HG03025 (cell line): ENCODE results near the gene ABCA2.
A peak's percentile ranks its signal among the peaks of the same experiment; 100 is the strongest.

Source experiments
- ATAC-seq: cut with Tn5 transposase; IDR thresholded peaks from one replicate; pipeline ENCODE4 v1.9.1; 2021; ENCODE audit warnings: mild to moderate bottlenecking, moderate library complexity; ENCODE audit not compliant: unreplicated experiment, low FRiP score

Gene ABCA2

GRCh38 chr9:137002646-137003041, 25.4 kb downstream of the ABCA2 start:
- ATAC-seq = no peak

DNA sequence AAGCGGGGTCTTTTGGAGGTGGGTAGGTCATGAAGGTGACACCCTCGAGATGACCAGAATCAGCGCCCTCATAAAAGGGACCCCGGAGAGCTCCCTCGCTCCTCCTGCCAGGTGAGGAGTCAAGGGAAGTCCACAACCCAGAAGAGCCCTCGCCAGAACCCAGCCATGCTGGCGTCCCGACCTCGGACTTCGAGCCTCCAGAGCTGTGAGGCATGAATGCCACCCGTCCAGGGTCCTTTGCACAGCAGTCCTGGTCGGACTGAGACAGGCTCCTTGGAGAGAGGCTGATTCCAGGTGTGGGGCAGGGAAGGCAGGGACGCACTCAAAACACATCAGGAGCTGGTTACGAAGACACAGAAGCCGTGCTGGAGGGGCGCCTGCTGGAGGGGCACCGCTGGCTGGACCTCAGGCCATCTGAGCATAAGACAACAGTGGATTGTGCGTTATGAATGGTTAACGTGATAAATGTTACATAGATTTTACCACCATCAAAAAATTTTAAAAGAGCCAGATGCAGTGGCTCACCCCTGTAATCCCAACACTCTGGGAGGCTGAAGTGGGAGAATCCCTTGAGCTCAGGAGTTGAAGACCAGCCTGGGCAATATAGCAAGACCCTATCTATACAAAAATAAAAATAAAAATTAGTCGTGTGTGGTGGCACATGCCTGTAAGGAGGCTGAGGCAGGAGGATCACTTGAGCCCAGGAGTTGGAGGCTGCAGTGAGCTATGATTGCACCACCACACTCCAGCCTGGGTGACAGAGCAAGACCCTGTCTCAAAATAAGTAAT, 26.0 kb downstream of the ABCA2 start:
- no peak for ATAC-seq

- ATAC-seq = peak; percentile 61
Measured at GRCh38 chr9:137000177-137000930, 27.7 kb downstream of the ABCA2 start.

DNA sequence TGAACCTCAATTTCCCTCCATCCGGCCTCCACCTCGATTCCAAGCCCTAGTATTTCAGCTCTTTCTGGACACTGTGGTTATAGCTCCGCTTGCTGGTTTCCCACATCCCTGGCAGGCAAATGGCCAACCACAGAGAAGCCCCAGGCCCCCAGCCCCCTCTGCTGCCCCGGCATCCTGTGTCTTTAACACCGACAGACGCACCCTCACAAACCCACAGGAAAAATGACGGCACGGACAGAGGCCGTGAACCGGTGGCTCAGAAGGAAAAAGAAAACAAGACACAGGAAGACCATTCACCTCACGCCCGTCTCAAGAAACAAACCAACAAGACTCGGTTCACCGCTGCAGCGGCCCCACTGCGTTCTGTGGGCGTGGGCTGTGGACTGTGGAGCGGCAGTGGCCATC, 30.2 kb downstream of the ABCA2 start:
- no peak for ATAC-seq

- ATAC-seq = no peak
Measured at GRCh38 chr9:136997371-136997770, 30.7 kb downstream of the ABCA2 start.

GRCh38 chr9:136996361-136997292, 31.4 kb downstream of the ABCA2 start, which contains the start of gene CLIC3:
CLIC3 (minus strand) TSS chr9:136996568; CDS start chr9:136996543, 25 bp downstream.
- no peak for ATAC-seq

DNA sequence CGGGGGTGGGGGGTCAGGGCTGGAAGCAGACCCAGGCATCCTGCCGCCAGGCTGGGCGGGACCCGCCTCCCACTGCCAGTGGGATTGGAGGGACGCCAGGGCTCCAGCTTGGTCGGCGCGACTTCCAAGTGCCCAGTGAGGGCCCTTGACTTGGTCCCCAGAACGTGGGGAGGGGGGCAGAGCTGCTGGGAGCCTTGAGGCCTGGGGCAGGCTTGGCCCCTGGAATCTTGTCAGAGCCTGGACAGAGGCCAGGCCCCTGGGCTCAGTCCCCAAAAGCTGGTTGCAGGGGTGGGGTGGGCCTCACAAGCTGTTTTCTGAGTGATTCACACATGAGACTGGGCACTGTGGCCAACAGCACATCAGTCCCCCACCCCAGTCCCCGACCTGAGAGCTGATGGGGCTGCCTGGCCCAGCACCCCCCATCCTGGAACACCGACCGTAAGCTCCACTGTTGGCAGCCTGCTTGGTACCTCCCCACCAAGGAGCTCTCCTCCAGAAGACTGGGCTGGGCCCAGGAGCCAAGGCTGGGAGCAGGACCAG, 32.2 kb downstream of the ABCA2 start:
- no peak for ATAC-seq

GRCh38 chr9:136995362-136995761, 32.7 kb downstream of the ABCA2 start:
- ATAC-seq = no peak

- no peak for ATAC-seq
Measured at GRCh38 chr9:136994888-136995230, 33.2 kb downstream of the ABCA2 start.

- ATAC-seq = no peak
Measured at GRCh38 chr9:136994180-136994887, 33.7 kb downstream of the ABCA2 start.

- no peak for ATAC-seq
Measured at GRCh38 chr9:136992819-136993369, 35.1 kb downstream of the ABCA2 start.

- peak; percentile 69 for ATAC-seq
Measured at GRCh38 chr9:136991993-136992818, 35.8 kb downstream of the ABCA2 start, which contains the start of gene PAXX. PAXX (plus strand) TSS chr9:136992422; CDS start chr9:136992444, 22 bp downstream.

DNA sequence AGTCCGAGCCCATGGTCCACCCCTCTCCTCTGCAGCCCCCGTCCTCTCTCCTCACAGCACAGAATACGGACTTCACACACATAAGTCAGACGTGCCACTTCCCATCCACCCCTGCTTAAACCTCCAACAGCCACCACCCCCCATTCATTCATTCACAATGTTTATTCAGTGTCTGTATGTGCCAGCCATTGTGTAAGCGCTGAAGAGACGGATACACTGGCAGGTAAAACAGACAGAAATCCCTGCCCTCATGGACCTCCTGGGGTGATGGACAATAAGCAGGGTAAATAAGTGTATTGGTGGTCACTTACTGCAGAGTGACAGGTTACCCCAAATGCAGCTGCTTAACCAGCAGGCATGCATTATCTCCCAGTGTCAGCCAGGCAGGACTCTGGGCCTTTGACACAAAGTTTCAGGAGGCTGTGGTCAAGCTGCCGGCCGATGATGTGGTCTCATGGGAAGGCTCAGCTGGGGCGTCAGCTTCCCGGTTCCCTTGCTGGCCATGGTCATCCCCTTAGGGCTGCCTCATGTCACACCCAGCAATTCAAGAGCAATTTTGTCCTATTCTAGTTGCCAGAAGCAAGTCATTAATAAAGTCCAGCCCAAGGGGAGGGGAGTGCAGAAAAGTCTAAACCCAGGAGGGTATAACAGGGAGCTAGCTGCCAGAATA, 37.7 kb downstream of the ABCA2 start:
- no peak for ATAC-seq

DNA sequence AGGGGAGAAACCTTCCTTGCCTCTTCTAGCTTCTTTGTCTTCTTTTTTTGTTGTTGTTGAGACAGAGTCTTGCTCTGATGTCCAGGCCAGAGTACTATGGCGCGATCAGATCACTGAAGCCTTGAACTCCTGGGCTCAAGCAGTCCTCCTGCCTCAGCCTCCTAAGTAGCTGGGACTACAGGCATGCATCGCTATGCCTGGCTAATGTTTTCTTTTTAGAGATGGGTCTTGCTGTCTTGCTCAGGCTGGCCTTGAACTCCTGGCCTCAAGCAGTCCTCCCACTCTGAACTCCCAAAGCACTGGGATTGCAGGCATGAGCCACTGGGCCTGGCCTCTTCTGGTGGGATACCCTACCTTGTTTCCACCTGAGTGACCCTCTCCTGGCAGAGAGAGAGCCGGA, 39.2 kb downstream of the ABCA2 start:
- ATAC-seq = no peak

DNA sequence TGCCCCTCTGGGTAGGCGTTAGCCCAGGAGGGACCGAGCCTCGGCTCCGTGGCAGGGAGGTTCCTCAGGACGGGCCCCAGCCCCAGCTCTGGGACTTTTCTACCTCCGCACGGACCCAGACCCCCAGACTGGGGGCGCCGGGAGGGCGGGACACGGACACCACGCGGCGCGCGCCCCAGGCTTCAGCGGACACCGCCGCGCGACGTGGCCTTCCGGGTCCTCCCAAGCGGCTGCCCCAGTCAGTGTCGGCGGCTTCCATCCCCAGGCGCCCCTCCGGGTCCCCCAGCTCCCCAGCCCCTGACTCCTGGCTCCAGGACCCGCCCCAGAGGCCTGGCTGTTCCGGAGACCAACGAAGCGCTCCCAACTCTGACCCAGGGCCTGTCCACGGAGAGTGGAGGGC, 42.2 kb downstream of the ABCA2 start:
- no peak for ATAC-seq

- no peak for ATAC-seq
Measured at GRCh38 chr9:136985027-136985602, 42.9 kb downstream of the ABCA2 start.

GRCh38 chr9:136984464-136985026, 43.5 kb downstream of the ABCA2 start:
- ATAC-seq = no peak
